Stimulated activated CD4-positive, alpha-beta T cell treated with anti-CD3 and anti-CD28 coated beads, Interleukin-15, amount 100 ng/mL, for 24 hours (primary cell): ENCODE results near the gene FNBP1L.
A peak's percentile ranks its signal among the peaks of the same experiment; 100 is the strongest.

ENCODE experiments used
- DNase-seq: peaks from one replicate; pipeline ENCODE4 v3.0.0-alpha.2; 2020

Gene FNBP1L

GRCh38 chr1:93447481-93448291 is at the start of gene FNBP1L:
FNBP1L (plus strand) TSS chr1:93448118; CDS start chr1:93448282, 164 bp downstream.
- peak; percentile 78 for DNase-seq

GRCh38 chr1:93399781-93400180 is 48.1 kb upstream of the FNBP1L start:
- no peak for DNase-seq

GRCh38 chr1:93408203-93408602 is 39.7 kb upstream of the FNBP1L start:
- DNase-seq: no peak

GRCh38 chr1:93411000-93411399 is 36.9 kb upstream of the FNBP1L start:
- DNase-seq: no peak

GRCh38 chr1:93414749-93415148 is 33.2 kb upstream of the FNBP1L start:
- DNase-seq: no peak

- no peak for DNase-seq
These were observed 32.6 kb upstream of the FNBP1L start for GRCh38 chr1:93415296-93415695.

- DNase-seq: no peak
These were observed 31.7 kb upstream of the FNBP1L start for GRCh38 chr1:93416183-93416582.

GRCh38 chr1:93419344-93419743 is 28.6 kb upstream of the FNBP1L start:
- DNase-seq: no peak

GRCh38 chr1:93420400-93420799 is 27.5 kb upstream of the FNBP1L start:
- DNase-seq: no peak

- DNase-seq: no peak
These were observed 21.7 kb upstream of the FNBP1L start for GRCh38 chr1:93426181-93426580.

GRCh38 chr1:93427656-93428055 is 20.3 kb upstream of the FNBP1L start:
- DNase-seq: no peak

GRCh38 chr1:93433407-93433961 is 14.4 kb upstream of the FNBP1L start:
- no peak for DNase-seq

- no peak for DNase-seq
These were observed 13.8 kb upstream of the FNBP1L start for GRCh38 chr1:93434088-93434487.

- DNase-seq: no peak
These were observed 12.9 kb upstream of the FNBP1L start for GRCh38 chr1:93434987-93435386.

GRCh38 chr1:93435443-93435842 is 12.5 kb upstream of the FNBP1L start:
- no peak for DNase-seq

GRCh38 chr1:93436496-93436895 is 11.4 kb upstream of the FNBP1L start:
- DNase-seq: no peak

- DNase-seq: no peak
These were observed 9.8 kb upstream of the FNBP1L start for GRCh38 chr1:93437976-93438605.

GRCh38 chr1:93438716-93439115 is 9.2 kb upstream of the FNBP1L start:
- DNase-seq: no peak

GRCh38 chr1:93440272-93440671 is 7.6 kb upstream of the FNBP1L start:
- no peak for DNase-seq

- DNase-seq: no peak
These were observed 7.2 kb upstream of the FNBP1L start for GRCh38 chr1:93440706-93441105.

GRCh38 chr1:93441589-93441988 is 6.3 kb upstream of the FNBP1L start:
- DNase-seq: no peak

GRCh38 chr1:93442008-93442666 is 5.8 kb upstream of the FNBP1L start:
- DNase-seq: no peak

GRCh38 chr1:93442741-93443140 is 5.2 kb upstream of the FNBP1L start:
- DNase-seq: no peak

GRCh38 chr1:93443454-93443853 is 4.5 kb upstream of the FNBP1L start:
- DNase-seq: no peak
